Right ventricle myocardium superior (tissue), 1 donor: Measurements from ENCODE around the gene DHRS13. TPM values are rescaled to one million over a fixed set of nuclear protein-coding genes. Genes with fewer than 3 reads are reported as not detected.

Experiments
- microRNA-seq: library from miRNA; unstranded; fragments of <30 nt; microRNA quantifications from one replicate; pipeline ENCODE4 v1.2.0, GENCODE V29; 2020
- total RNA-seq: library from RNA; stranded (reverse); fragmentation: NEBNext Ultra II Directional; extraction: Animal tissue kit (Norgen Biotek cat#: 25700); gene quantifications from one replicate; pipeline ENCODE4 v1.2.1, GENCODE V29; 2021
- donor health status: DM: no; HTN: yes; CAD: no; lungs with severe emphysema.

Gene DHRS13
- total RNA-seq, 1 donor from 2014 or later, result 2.9 TPM

Small RNA genes within 50 kb of the gene (microRNA-seq; reads per million reads assigned to microRNA genes)
- not detected for gene MIR451B

Other genes with a start within 250 kb of the DHRS13 start
- 26.4 TPM for gene SDF2, start 241.2 kb downstream of the DHRS13 start, total RNA-seq
- gene SUPT6H, start 240.9 kb downstream of the DHRS13 start, total RNA-seq, result 38.8 TPM
- gene PROCA1, start 191.2 kb downstream of the DHRS13 start, total RNA-seq, result 1.3 TPM
- gene RAB34, start 185.2 kb downstream of the DHRS13 start, total RNA-seq, result 14.5 TPM
- gene RPL23A, start 183.1 kb downstream of the DHRS13 start, total RNA-seq, result 858 TPM
- gene TLCD1, start 176.8 kb downstream of the DHRS13 start, total RNA-seq, result 1.9 TPM
- gene NEK8, start 174.3 kb downstream of the DHRS13 start, total RNA-seq, result 0.30 TPM
- gene TRAF4, start 159.1 kb downstream of the DHRS13 start, total RNA-seq, result 2.4 TPM
- gene FAM222B, start 60.3 kb downstream of the DHRS13 start, total RNA-seq, result 15.6 TPM
- gene ERAL1, start 48.1 kb downstream of the DHRS13 start, total RNA-seq, result 36.4 TPM
- gene FLOT2, start 5.3 kb downstream of the DHRS13 start, total RNA-seq, result 101 TPM
- gene PHF12, start 48.4 kb upstream of the DHRS13 start, total RNA-seq, result 14.8 TPM
- gene SEZ6, start 103.0 kb upstream of the DHRS13 start, total RNA-seq, result not detected
- 1.00 TPM for gene PIPOX, start 140.1 kb upstream of the DHRS13 start, total RNA-seq